GM21717 (cell line): Measurements from ENCODE around the gene SLC44A5.
A peak's percentile ranks its signal among the peaks of the same experiment; 100 is the strongest.
"Not testable (repeated sequence)": the region's sequence is repeated elsewhere in the genome, so short reads cannot be mapped to it uniquely, and the experiment has no call there.

Source experiments
- ATAC-seq: cut with Tn5 transposase; IDR thresholded peaks from one replicate; pipeline ENCODE4 v1.9.1; 2021; ENCODE audit warnings: mild to moderate bottlenecking, moderate library complexity; ENCODE audit not compliant: unreplicated experiment

SLC44A5 gene

GRCh38 chr1:75611014-75611413, at the start of gene SLC44A5:
Gene SLC44A5, minus strand, starts transcription at chr1:75611114. Its CDS starts 69,667 bp downstream, at chr1:75541447.
- ATAC-seq, result no peak

- no peak for ATAC-seq
Measured at GRCh38 chr1:75655931-75656330, 45.0 kb upstream of the SLC44A5 start.

- not testable (repeated sequence) for ATAC-seq
Measured at GRCh38 chr1:75647183-75647582, 36.3 kb upstream of the SLC44A5 start.

GRCh38 chr1:75645153-75645552, 34.2 kb upstream of the SLC44A5 start:
- ATAC-seq, result not testable (repeated sequence)

GRCh38 chr1:75643460-75643859, 32.5 kb upstream of the SLC44A5 start:
- no peak for ATAC-seq

GRCh38 chr1:75641325-75641724, 30.4 kb upstream of the SLC44A5 start:
- no peak for ATAC-seq

GRCh38 chr1:75640137-75640536, 29.2 kb upstream of the SLC44A5 start:
- no peak for ATAC-seq

GRCh38 chr1:75632350-75632949, 21.5 kb upstream of the SLC44A5 start:
- ATAC-seq, result peak; percentile 76

GRCh38 chr1:75630998-75631397, 20.1 kb upstream of the SLC44A5 start:
- ATAC-seq, result no peak

GRCh38 chr1:75630004-75630594, 19.2 kb upstream of the SLC44A5 start:
- no peak for ATAC-seq

GRCh38 chr1:75625795-75626194, 14.9 kb upstream of the SLC44A5 start:
- no peak for ATAC-seq

GRCh38 chr1:75618382-75618781, 7.5 kb upstream of the SLC44A5 start:
- ATAC-seq, result no peak

- ATAC-seq, result no peak
Measured at GRCh38 chr1:75616436-75617433, 5.8 kb upstream of the SLC44A5 start.

- ATAC-seq, result no peak
Measured at GRCh38 chr1:75615613-75616435, 4.9 kb upstream of the SLC44A5 start.

GRCh38 chr1:75614399-75614756, 3.5 kb upstream of the SLC44A5 start:
- ATAC-seq, result peak; percentile 12

GRCh38 chr1:75613916-75614315, 3.0 kb upstream of the SLC44A5 start:
- ATAC-seq, result no peak

- no peak for ATAC-seq
Measured at GRCh38 chr1:75612976-75613375, 2.1 kb upstream of the SLC44A5 start.

- no peak for ATAC-seq
Measured at GRCh38 chr1:75602486-75602885, 8.4 kb downstream of the SLC44A5 start.

GRCh38 chr1:75600781-75601180, 10.1 kb downstream of the SLC44A5 start:
- ATAC-seq, result no peak

- no peak for ATAC-seq
Measured at GRCh38 chr1:75594327-75594726, 16.6 kb downstream of the SLC44A5 start.

GRCh38 chr1:75593457-75593856, 17.5 kb downstream of the SLC44A5 start:
- ATAC-seq, result not testable (repeated sequence)
